Left renal cortex interstitium (tissue), 4 donors: ENCODE data around the gene LMTK2. TPM values are rescaled to one million over a fixed set of nuclear protein-coding genes. Genes with fewer than 3 reads are reported as not detected.

Source experiments
- DNase-seq, 4 donors: peaks; one replicate each; pipeline ENCODE4 v3.0.0-alpha.2; 2013; ENCODE audit warnings: low read depth in 4 of 4, low spot score in 2 of 4, missing footprints in 1 of 4
- polyA plus RNA-seq, 4 donors: library from polyadenylated mRNA; unstranded; fragments of 120-200 nt; gene quantifications; one replicate each; pipeline ENCODE4 v1.2.1, GENCODE V29; 2013; ENCODE audit not compliant: insufficient read length in 4 of 4

Gene LMTK2
- polyA plus RNA-seq, 4 donors, result 11.5 to 15.6 (median 13.8) TPM

GRCh38 chr7:98199131-98199530 is 92.5 kb downstream of the LMTK2 start:
- DNase-seq, result no peak

DNA sequence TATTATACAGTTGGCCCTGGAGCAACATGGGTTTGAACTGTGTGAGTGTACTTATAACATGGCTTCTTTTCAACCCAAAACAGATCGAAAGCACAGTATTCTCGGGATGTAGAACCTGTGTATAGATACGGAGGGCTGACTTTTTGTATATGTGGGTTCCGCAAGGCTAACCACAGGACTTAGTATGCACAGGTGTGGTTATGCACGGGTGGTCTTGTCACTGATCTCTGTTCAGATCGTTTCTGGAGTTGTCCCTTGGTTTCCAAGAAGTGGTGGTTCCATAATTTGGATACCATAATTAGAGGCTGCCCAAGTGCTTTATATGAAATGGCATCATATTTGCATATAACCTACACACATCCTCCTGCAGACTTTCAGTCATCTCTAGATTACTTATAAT is 93.7 kb downstream of the LMTK2 start:
- DNase-seq, result no peak

GRCh38 chr7:98202367-98203195 is 95.9 kb downstream of the LMTK2 start:
- no peak for DNase-seq

GRCh38 chr7:98203261-98203963 is 96.8 kb downstream of the LMTK2 start:
- DNase-seq, result no peak

DNA sequence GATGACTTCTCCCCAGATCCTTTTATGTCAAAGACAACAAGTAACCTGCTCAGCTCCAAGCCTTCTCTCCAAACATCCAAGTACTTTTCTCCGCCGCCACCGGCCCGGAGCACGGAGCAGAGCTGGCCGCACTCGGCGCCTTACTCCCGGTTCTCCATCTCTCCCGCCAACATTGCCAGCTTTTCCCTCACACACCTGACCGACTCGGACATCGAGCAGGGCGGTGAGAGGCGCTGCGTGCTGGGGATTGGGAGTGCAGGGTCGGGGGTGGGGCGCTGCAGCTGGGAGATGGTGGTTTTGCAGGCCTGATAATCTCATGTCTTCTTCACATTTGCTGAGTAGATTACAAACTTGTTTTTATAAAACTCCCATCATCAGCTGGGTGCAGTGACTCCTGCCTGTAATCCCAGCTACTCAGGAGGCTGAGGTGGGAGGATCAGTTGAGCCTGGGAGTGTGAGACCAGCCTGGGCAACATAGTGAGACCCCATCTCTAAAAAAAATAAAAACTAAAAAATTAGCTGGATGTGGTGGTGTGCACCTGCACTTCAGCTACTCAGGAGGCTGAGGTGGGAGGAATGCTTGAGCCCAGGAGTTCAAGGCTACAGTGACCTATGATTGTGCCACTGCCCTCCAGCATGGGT is 97.4 kb downstream of the LMTK2 start:
- no peak for DNase-seq

DNA sequence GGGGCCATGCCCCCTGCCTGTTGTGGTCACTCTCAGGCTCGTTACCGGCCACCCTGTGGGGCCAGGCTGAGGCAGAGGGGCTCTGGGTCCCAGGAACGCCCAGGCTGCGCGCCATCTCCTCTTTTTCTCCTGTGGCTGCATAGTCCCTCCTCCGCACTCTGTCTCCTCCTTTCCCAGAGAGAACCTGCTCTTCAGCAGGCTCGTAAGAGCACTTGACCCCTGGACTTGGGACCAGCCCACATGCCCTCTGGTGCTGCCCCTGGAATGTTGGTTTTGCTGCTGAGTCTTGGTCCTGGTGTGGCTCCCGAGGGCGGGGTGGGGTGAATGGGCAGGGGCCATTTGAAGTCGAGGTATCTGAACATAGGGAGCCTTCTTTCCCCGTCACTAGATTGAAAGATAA is 98.0 kb downstream of the LMTK2 start:
- DNase-seq, result no peak

GRCh38 chr7:98205162-98205845 is 98.6 kb downstream of the LMTK2 start:
- no peak for DNase-seq

- DNase-seq, result no peak
These were observed 100.0 kb downstream of the LMTK2 start for GRCh38 chr7:98206451-98207330.

GRCh38 chr7:98209166-98209920 is 102.7 kb downstream of the LMTK2 start:
- DNase-seq, result no peak

DNA sequence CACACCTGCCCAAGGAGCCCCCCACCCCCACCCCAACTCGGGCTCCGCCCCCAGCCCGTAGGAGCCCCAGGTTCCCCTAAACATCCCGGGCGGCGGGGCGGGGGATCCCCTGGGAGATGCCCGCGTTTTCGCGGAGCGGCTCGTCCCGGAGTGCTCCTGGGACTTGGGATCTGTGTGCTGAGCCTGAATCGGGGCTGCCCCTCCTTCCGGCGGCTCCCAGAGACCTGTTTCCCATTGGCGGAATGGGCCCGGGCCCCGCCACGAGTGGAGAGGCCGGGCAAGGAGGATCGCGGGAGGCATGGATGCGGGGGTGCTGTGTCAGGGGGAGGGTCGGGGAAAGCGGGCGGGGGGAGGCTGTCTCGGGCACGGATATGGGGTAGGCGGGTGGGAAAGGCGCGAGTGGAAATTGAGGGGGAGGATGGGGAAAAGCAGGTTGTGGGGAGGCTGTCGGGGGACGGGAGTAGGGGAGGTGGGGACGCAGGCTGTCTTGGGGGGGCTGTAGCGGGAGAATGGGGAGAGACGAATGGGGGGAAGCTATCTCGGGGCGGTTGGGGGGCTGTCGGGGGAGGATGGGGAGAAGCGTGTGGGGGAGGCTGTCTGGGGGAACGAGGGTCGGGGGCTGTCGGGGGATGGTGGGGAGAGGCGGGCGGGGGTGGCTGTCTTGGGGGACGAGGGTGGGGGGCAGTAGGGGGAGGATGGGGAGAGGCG is 104.0 kb downstream of the LMTK2 start:
- no peak for DNase-seq

DNA sequence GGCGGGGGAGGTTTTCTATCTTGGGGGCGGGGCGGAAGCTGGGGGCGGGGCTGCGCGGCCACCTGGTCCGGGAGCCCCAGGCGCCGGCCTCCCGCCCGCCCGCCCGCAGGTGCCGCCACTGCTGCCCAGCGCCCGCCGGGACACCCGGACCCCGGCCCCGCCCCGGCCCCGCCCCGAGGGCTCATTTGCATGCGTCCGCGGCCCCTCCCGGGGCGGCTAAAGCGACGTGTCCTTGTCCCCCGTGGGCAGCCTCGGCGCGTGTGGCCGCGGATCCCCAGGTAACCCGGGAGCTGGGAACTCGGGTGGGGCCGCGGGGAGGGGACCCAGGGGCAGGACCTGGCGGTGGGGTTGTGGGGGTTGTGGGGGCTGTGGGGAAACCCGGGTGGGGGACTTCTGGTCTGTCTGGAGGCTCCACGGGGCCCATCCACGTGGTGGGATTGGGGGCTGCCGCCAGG is 104.6 kb downstream of the LMTK2 start, which contains the start of gene BHLHA15:
Gene BHLHA15, plus strand, starts transcription at position 219 of the 455 bp plus-strand sequence. CDS start 871 bp downstream, outside the sequence.
- no peak for DNase-seq

GRCh38 chr7:98211676-98212531 is 105.2 kb downstream of the LMTK2 start:
- no peak for DNase-seq

GRCh38 chr7:98212532-98213041 is 105.9 kb downstream of the LMTK2 start:
- no peak for DNase-seq

DNA sequence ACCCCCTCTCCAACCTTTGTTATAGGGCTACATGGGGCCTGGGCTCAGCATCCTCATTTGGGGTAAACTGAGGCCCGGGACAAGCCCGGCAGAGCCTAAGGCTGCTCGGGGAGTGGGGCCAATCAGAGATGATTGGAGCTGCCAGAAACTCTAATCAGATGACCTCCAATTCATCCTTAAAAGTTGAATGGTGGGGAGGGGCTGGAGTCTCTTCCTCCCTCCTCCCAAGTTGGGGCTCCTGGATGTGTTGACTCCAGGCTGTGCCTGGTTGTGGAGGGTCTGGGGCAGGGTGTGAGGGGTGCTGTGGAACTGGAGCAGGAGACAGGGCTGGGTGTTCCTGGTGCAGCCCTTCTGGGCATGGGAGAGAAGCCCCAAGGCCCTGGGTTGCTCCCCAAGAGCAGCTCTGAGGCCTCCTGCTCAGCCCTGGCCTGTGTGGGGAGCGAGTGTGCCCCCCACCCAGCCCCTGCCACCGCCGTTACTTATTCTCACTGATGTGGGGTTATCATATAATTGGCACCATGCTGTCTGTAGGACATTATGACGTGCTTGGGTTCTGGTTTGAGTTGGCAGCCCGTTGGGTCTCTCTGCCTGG is 106.7 kb downstream of the LMTK2 start:
- DNase-seq, result no peak

DNA sequence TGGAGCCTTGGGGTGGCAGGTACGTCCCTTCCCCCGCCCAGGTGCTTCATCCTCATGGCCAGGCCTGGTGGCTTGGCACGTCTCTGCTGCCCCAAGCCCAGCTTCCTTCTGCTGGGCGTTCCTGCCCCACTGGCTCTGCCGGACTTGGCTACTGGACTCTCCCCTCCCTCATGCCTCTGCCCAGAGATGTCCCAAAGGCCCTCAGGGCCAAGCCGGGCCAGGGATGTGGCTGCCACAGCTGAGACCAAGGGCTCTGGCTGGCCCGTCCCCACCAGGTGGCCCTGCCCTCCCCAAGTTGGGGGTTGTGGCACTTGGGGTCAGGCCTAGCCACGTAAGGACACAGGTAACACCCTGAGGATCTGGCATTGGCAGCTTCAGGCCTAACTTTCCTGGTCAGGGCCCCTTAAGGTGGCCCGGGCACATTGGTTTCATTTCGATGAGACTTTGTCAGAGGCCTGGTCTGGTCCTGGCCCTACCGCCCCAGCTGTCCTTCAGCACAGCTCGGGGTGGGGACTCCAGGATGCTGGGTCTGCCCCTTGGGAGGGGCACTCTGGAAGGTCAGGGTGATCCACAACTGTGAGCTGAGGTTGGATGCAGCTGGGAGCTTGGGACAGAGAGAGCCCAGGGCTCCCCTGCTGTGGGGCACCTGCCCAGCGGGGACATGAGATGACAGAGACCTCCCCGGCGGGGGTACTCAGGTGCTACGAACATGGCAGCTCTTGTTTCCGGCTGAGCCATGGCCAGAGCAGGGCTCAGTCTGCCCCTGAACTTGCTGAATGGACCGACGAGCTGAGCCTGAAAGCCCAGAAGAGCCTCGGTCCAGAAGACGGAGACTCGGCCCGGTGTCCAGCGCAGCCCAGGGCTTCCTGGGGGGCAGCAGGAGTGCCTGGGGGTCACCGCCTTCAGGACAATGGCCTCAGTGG is 107.5 kb downstream of the LMTK2 start:
- DNase-seq, result no peak

GRCh38 chr7:98214811-98215321 is 108.2 kb downstream of the LMTK2 start:
- no peak for DNase-seq
